CD4-positive, alpha-beta T cell treated with Interleukin-6 for 4 hours (primary cell): ENCODE measurements around the gene DHX40.
"Not testable (repeated sequence)": the region's sequence is repeated elsewhere in the genome, so short reads cannot be mapped to it uniquely, and the experiment has no call there.

ENCODE experiments used
- DNase-seq: peaks from one replicate; pipeline ENCODE4 v3.0.0-alpha.2; 2020; ENCODE audit warnings: mixed read lengths

DHX40 gene

GRCh38 chr17:59631276-59631675 is 65.9 kb downstream of the DHX40 start:
- DNase-seq: no peak

GRCh38 chr17:59632398-59632797 is 67.0 kb downstream of the DHX40 start:
- DNase-seq: no peak

GRCh38 chr17:59633658-59634359 is 68.4 kb downstream of the DHX40 start:
- no peak for DNase-seq

GRCh38 chr17:59634632-59635541 is 69.5 kb downstream of the DHX40 start:
- DNase-seq: no peak

- no peak for DNase-seq
These were observed 72.4 kb downstream of the DHX40 start for GRCh38 chr17:59637611-59638310.

GRCh38 chr17:59638553-59638952 is 73.1 kb downstream of the DHX40 start:
- no peak for DNase-seq

- no peak for DNase-seq
These were observed 76.5 kb downstream of the DHX40 start for GRCh38 chr17:59641799-59642484.

GRCh38 chr17:59642565-59642964 is 77.2 kb downstream of the DHX40 start:
- DNase-seq: no peak

- DNase-seq: no peak
These were observed 78.0 kb downstream of the DHX40 start for GRCh38 chr17:59643159-59644140.

GRCh38 chr17:59647288-59647687 is 81.9 kb downstream of the DHX40 start:
- DNase-seq: no peak

GRCh38 chr17:59649886-59650285 is 84.5 kb downstream of the DHX40 start:
- no peak for DNase-seq

GRCh38 chr17:59650642-59651041 is 85.2 kb downstream of the DHX40 start:
- DNase-seq: no peak

- DNase-seq: no peak
These were observed 85.9 kb downstream of the DHX40 start for GRCh38 chr17:59651346-59651745.

- DNase-seq: no peak
These were observed 86.7 kb downstream of the DHX40 start for GRCh38 chr17:59652119-59652518.

- DNase-seq: not testable (repeated sequence)
These were observed 91.2 kb downstream of the DHX40 start for GRCh38 chr17:59656624-59657023.
